Dermis lymphatic vessel endothelial cell (primary cell): ENCODE measurements around the gene HFE. TPM values are rescaled to one million over a fixed set of nuclear protein-coding genes. Genes with fewer than 3 reads are reported as not detected.

Experiments used
- total RNA-seq: library from RNA; depleted of rRNA; stranded (reverse); fragments of >200 nt; gene quantifications from 2 replicates; pipeline ENCODE4 v1.2.1, GENCODE V29; 2014

Gene HFE, protein sequence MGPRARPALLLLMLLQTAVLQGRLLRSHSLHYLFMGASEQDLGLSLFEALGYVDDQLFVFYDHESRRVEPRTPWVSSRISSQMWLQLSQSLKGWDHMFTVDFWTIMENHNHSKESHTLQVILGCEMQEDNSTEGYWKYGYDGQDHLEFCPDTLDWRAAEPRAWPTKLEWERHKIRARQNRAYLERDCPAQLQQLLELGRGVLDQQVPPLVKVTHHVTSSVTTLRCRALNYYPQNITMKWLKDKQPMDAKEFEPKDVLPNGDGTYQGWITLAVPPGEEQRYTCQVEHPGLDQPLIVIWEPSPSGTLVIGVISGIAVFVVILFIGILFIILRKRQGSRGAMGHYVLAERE
- 2.8 and 3.5 TPM in 2 replicates for total RNA-seq

DNA sequence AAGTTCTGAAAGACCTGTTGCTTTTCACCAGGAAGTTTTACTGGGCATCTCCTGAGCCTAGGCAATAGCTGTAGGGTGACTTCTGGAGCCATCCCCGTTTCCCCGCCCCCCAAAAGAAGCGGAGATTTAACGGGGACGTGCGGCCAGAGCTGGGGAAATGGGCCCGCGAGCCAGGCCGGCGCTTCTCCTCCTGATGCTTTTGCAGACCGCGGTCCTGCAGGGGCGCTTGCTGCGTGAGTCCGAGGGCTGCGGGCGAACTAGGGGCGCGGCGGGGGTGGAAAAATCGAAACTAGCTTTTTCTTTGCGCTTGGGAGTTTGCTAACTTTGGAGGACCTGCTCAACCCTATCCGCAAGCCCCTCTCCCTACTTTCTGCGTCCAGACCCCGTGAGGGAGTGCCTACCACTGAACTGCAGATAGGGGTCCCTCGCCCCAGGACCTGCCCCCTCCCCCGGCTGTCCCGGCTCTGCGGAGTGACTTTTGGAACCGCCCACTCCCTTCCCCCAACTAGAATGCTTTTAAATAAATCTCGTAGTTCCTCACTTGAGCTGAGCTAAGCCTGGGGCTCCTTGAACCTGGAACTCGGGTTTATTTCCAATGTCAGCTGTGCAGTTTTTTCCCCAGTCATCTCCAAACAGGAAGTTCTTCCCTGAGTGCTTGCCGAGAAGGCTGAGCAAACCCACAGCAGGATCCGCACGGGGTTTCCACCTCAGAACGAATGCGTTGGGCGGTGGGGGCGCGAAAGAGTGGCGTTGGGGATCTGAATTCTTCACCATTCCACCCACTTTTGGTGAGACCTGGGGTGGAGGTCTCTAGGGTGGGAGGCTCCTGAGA, at the start of gene HFE:
Gene HFE (plus strand): TSS at position 146 of the 832 bp plus-strand sequence. CDS start 12 bp downstream, at position 158.

Other genes starting within 250 kb of the HFE start
- gene SLC17A3, start 213.2 kb upstream of the HFE start, total RNA-seq, result not detected in 2 replicates
- gene SLC17A2, start 156.7 kb upstream of the HFE start, total RNA-seq, result not detected in 2 replicates
- 5.5 and 8.2 TPM in 2 replicates for gene TRIM38, start 124.6 kb upstream of the HFE start, total RNA-seq